MM.1S (cell line): ENCODE data around the gene SAA4.

Experiments
- CTCF ChIP-seq: fragments of 300-600 bp; sonication (generic); IDR thresholded peaks from 2 replicates; pipeline ENCODE4 v1.5.1; 2016; ENCODE audit warnings: antibody characterized with exemption, low read length, mixed read lengths
- EZH2 ChIP-seq: fragments of 300-600 bp; sonication (generic); optimal IDR thresholded peaks from 2 replicates; pipeline ENCODE3; 2017; ENCODE audit warnings: low read depth, mild to moderate bottlenecking, antibody characterized with exemption, low read length, mixed read lengths
- EZH2phosphoT487 ChIP-seq: fragments of 300-600 bp; sonication (generic); IDR thresholded peaks from 2 replicates; pipeline ENCODE4 v1.6.1; 2018; ENCODE audit warnings: antibody characterized with exemption, low read length

GRCh38 chr11:18204771-18205170 is 31.8 kb downstream of the SAA4 start:
- no peak for TF ChIP-seq CTCF
- TF ChIP-seq EZH2 = no peak
- no peak for TF ChIP-seq EZH2phosphoT487
